ENCODE data around the gene LONRF3.

- no peak for TF ChIP-seq CTCF (IDR thresholded peaks at IDR 0.05)
- no peak for TF ChIP-seq EZH2phosphoT487 (IDR thresholded peaks at IDR 0.05)
- no peak for TF ChIP-seq EZH2 (IDR thresholded peaks at IDR 0.05)
Observed at GRCh38 chrX:118965395-118965794, 9.0 kb upstream of the LONRF3 start.
